Caco-2 (cell line): Measurements from ENCODE around the gene NLRP3. TPM values are rescaled to one million over a fixed set of nuclear protein-coding genes. Genes with fewer than 3 reads are reported as not detected.

Experiments
- BruUV-seq: library from RNA; stranded (reverse); fragments of 400-500 nt; replicated peaks from 2 replicates; lab custom pipeline; 2021; lab: Mats Ljungman, UMichigan
- CTCF ChIA-PET: fragments of 300-600 bp; sonication (Branson Sonifier 250); formaldehyde crosslinking; loops from one replicate; lab custom pipeline; 2022; ENCODE audit warnings: antibody characterized with exemption; lab: Charles Lee
- POLR2A ChIA-PET: fragments of 300-600 bp; sonication (Branson Sonifier 250); formaldehyde crosslinking; loops from one replicate; lab custom pipeline; 2022; ENCODE audit warnings: antibody characterized with exemption; lab: Charles Lee
- DNase-seq, 2 experiments: peaks; one replicate each; pipeline versions ENCODE4 v3.0.0 to v3.0.0-alpha.2; 2020 to 2022
- H3K27me3 ChIP-seq: replicated peaks from 2 replicates; pipeline ENCODE4 v1.6.0; 2011; ENCODE audit warnings: low read length; ENCODE audit not compliant: control insufficient read depth, insufficient read depth
- H3K36me3 ChIP-seq: 2 replicates; pipeline ENCODE4 v1.5.1; 2011; ENCODE audit warnings: low read length; ENCODE audit not compliant: control insufficient read depth, insufficient read depth
- H3K4me1 ChIP-seq: fragments of 250-450 bp; sonication (Bioruptor Pico); 2 replicates; pipeline ENCODE4 v1.5.1; 2020; ENCODE audit warnings: mild to moderate bottlenecking
- H3K4me3 ChIP-seq: 2 replicates; pipeline ENCODE4 v1.5.1; 2011; ENCODE audit warnings: low read depth, mild to moderate bottlenecking, control low read depth, low read length
- H3K9me3 ChIP-seq: fragments of 250-450 bp; sonication (Bioruptor Pico); 2 replicates; pipeline ENCODE4 v1.5.1; 2020; ENCODE audit warnings: mild to moderate bottlenecking, moderate library complexity
- H3K27ac Mint-ChIP-seq: one replicate; pipeline ENCODE4 v1.8.0; 2022; ENCODE audit warnings: mixed read lengths; ENCODE audit not compliant: unreplicated experiment
- H3K27me3 Mint-ChIP-seq: one replicate; pipeline ENCODE4 v1.8.0; 2022; ENCODE audit warnings: mixed read lengths; ENCODE audit not compliant: insufficient read depth, unreplicated experiment
- H3K36me3 Mint-ChIP-seq: one replicate; pipeline ENCODE4 v1.8.0; 2022; ENCODE audit warnings: mild to moderate bottlenecking, mixed read lengths; ENCODE audit not compliant: insufficient read depth, unreplicated experiment
- H3K4me1 Mint-ChIP-seq: one replicate; pipeline ENCODE4 v1.8.0; 2022; ENCODE audit warnings: low read depth, mixed read lengths; ENCODE audit not compliant: unreplicated experiment
- H3K4me3 Mint-ChIP-seq: one replicate; pipeline ENCODE4 v1.8.0; 2022; ENCODE audit warnings: mild to moderate bottlenecking, moderate library complexity, mixed read lengths; ENCODE audit not compliant: unreplicated experiment
- H3K9me3 Mint-ChIP-seq: one replicate; pipeline ENCODE4 v1.8.0; 2022; ENCODE audit warnings: mixed read lengths; ENCODE audit not compliant: unreplicated experiment
- CTCF ChIP-seq, 2 experiments: fragments of 200-600 bp in 1 of 2; IDR thresholded peaks; 1 replicate in 1 of 2; 2 replicates in 1 of 2; pipeline versions ENCODE4 v1.5.1 to v1.8.0; 2011 to 2022; ENCODE audit warnings: antibody characterized with exemption in 1 of 2, control low read depth in 1 of 2, inconsistent platforms in 1 of 2, low read depth in 1 of 2, low read length in 1 of 2, mild to moderate bottlenecking in 1 of 2, moderate library complexity in 1 of 2; ENCODE audit not compliant: insufficient read depth in 1 of 2, severe bottlenecking in 1 of 2, unreplicated experiment in 1 of 2
- intact Hi-C: fragments of 100-400 bp; cut with micrococcal nuclease; formaldehyde crosslinking; loops from one replicate; pipeline ENCODE4 v1.10.0; 2022; ENCODE audit not compliant: unreplicated experiment
- total RNA-seq: library from RNA; stranded (reverse); gene quantifications from 2 replicates; pipeline ENCODE4 v1.2.3, GENCODE V29; 2022

The NLRP3 gene
- total RNA-seq, 1 experiment from 2014 or later, result not detected

GRCh38 chr1:247456021-247456420 lies 40.0 kb downstream of the NLRP3 start:
- H3K9me3 Mint-ChIP-seq, result no peaks in the 10 kb centered on the region
- ChIA-PET POLR2A (no interaction called here), CTCF (no interaction called here)
- BruUV-seq, result no TSS peak
- Histone ChIP-seq H3K4me3 (no peak overlapping the region), H3K4me1 (no peaks in the 10 kb centered on the region), H3K27me3 (no peaks in the 10 kb centered on the region), H3K36me3 (no peaks in the 10 kb centered on the region), H3K9me3 (no peaks in the 10 kb centered on the region)
- H3K4me1 Mint-ChIP-seq, result no peaks in the 10 kb centered on the region
- H3K36me3 Mint-ChIP-seq, result no peaks in the 10 kb centered on the region
- TF ChIP-seq CTCF (IDR thresholded peaks at IDR 0.05; ENCODE audit: insufficient read depth in 1 of 2, low read depth in 1 of 2, low read length in 1 of 2, severe bottlenecking in 1 of 2, unreplicated experiment in 1 of 2), result no peak
- no peak for DNase-seq
- H3K4me3 Mint-ChIP-seq, result no peak overlapping the region
- no peak overlapping the region for H3K27ac Mint-ChIP-seq
- peaks cover 25% of the 10 kb centered on the region for H3K27me3 Mint-ChIP-seq
- intact Hi-C loops, result no loop called here

- Mint-ChIP-seq H3K27me3 (peaks cover 23% of the 10 kb centered on the region), H3K36me3 (no peaks in the 10 kb centered on the region), H3K4me1 (no peaks in the 10 kb centered on the region), H3K27ac (no peak overlapping the region), H3K9me3 (no peaks in the 10 kb centered on the region), H3K4me3 (no peak overlapping the region)
- ChIA-PET CTCF (no interaction called here), POLR2A (no interaction called here)
- Histone ChIP-seq H3K27me3 (no peaks in the 10 kb centered on the region), H3K9me3 (no peaks in the 10 kb centered on the region), H3K36me3 (no peaks in the 10 kb centered on the region), H3K4me3 (no peak overlapping the region), H3K4me1 (no peaks in the 10 kb centered on the region)
- DNase-seq, result no peak
- intact Hi-C loops, result no loop called here
- TF ChIP-seq CTCF (IDR thresholded peaks at IDR 0.05; ENCODE audit: insufficient read depth in 1 of 2, low read depth in 1 of 2, low read length in 1 of 2, severe bottlenecking in 1 of 2, unreplicated experiment in 1 of 2), result no peak
- no TSS peak for BruUV-seq
Measured at GRCh38 chr1:247456914-247457639, 41.1 kb downstream of the NLRP3 start.

GRCh38 chr1:247459507-247459906 lies 43.5 kb downstream of the NLRP3 start:
- Histone ChIP-seq H3K27me3 (no peaks in the 10 kb centered on the region), H3K9me3 (no peaks in the 10 kb centered on the region), H3K4me3 (no peak overlapping the region), H3K36me3 (no peaks in the 10 kb centered on the region), H3K4me1 (no peaks in the 10 kb centered on the region)
- Mint-ChIP-seq H3K36me3 (no peaks in the 10 kb centered on the region), H3K9me3 (no peaks in the 10 kb centered on the region), H3K4me3 (no peak overlapping the region), H3K27ac (no peak overlapping the region), H3K4me1 (no peaks in the 10 kb centered on the region), H3K27me3 (peaks cover 15% of the 10 kb centered on the region)
- TF ChIP-seq CTCF (IDR thresholded peaks at IDR 0.05; ENCODE audit: insufficient read depth in 1 of 2, low read depth in 1 of 2, low read length in 1 of 2, severe bottlenecking in 1 of 2, unreplicated experiment in 1 of 2), result no peak
- no peak for DNase-seq
- POLR2A ChIA-PET, result no interaction called here
- CTCF ChIA-PET, result no interaction called here
- intact Hi-C loops, result no loop called here
- BruUV-seq, result no TSS peak
